Activated B cell treated with CpG ODN at 0.5 μM for 24 hours (primary cell): ENCODE results near the gene CFAP100. TPM values are rescaled to one million over a fixed set of nuclear protein-coding genes. Genes with fewer than 3 reads are reported as not detected.

Experiments used
- ATAC-seq: fragments of 200-7000 bp; cut with Tn5 transposase; one replicate; pipeline ENCODE4 v1.10.0; 2021; ENCODE audit warnings: low read depth, mild to moderate bottlenecking, moderate library complexity
- CTCF ChIA-PET: fragments of 350-600 bp; sonication (Branson Sonifier 250); formaldehyde crosslinking; loops from one replicate; lab custom pipeline; 2021; ENCODE audit warnings: antibody characterized with exemption; lab: Charles Lee
- POLR2A ChIA-PET: fragments of 350-600 bp; sonication (Branson Sonifier 250); formaldehyde crosslinking; loops from one replicate; lab custom pipeline; 2021; ENCODE audit warnings: antibody characterized with exemption; lab: Charles Lee
- DNase-seq: peaks from one replicate; pipeline ENCODE4 v3.0.0; 2022
- H3K27ac Mint-ChIP-seq: one replicate; pipeline ENCODE4 v1.8.0; 2020; ENCODE audit warnings: mixed read lengths
- H3K27me3 Mint-ChIP-seq: one replicate; pipeline ENCODE4 v1.8.0; 2021; ENCODE audit warnings: mixed read lengths
- H3K36me3 Mint-ChIP-seq: one replicate; pipeline ENCODE4 v1.8.0; 2021; ENCODE audit warnings: low read depth, mixed read lengths
- H3K4me1 Mint-ChIP-seq: one replicate; pipeline ENCODE4 v1.8.0; 2021; ENCODE audit warnings: mixed read lengths
- H3K4me3 Mint-ChIP-seq: one replicate; pipeline ENCODE4 v1.8.0; 2020; ENCODE audit warnings: mild to moderate bottlenecking, mixed read lengths
- H3K9me3 Mint-ChIP-seq: one replicate; pipeline ENCODE4 v1.8.0; 2020; ENCODE audit warnings: mixed read lengths
- CTCF ChIP-seq: fragments of 200-600 bp; IDR thresholded peaks from one replicate; pipeline ENCODE4 v1.8.0; 2022; ENCODE audit warnings: antibody characterized with exemption, mild to moderate bottlenecking
- intact Hi-C: fragments of 100-400 bp; cut with micrococcal nuclease; formaldehyde crosslinking; loops from one replicate; pipeline ENCODE4 v1.15.1; 2024
- total RNA-seq: library from RNA; stranded (reverse); gene quantifications from 2 replicates; pipeline ENCODE4 v1.2.3, GENCODE V29; 2022

Gene CFAP100
- total RNA-seq, 1 donor from 2014 or later: not detected

DNA sequence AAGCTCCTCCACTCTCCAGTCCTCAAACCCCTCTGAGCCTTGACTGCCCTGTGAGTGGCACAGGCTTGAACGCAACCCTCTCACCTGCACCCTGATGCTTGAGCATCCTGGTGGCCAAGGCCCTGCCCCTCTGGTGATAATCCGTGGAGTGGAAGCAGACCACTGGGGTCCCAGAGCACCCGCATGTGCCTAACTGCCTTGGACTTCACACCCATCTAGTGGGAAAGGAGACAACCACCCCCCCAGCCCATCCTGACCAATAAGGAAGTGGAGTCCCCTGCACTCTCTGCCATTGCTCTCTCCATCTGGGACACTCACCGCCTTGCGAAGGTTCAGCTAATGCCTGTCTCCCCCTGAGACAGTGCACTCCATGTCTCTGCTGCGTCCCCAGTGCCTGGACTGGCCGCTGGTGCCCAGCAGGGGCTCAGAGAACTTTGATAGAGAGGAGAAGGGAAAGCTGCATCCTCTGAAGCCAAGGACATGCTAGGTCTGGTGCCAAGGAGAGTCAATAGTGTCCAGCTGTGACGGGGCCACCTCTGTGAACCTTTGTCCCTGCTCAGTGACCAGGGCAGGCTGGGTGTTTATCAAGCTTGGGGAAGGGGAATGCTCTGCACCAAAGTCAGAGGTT lies 40.9 kb upstream of the CFAP100 start:
- no peak for ATAC-seq
- H3K4me3 Mint-ChIP-seq: no peak overlapping the region
- peaks cover 1% of the 10 kb centered on the region for H3K36me3 Mint-ChIP-seq
- H3K27me3 Mint-ChIP-seq: peaks cover 14% of the 10 kb centered on the region
- no peaks in the 10 kb centered on the region for H3K9me3 Mint-ChIP-seq
- DNase-seq: no peak
- ChIA-PET POLR2A (no interaction called here), CTCF (no interaction called here)
- H3K27ac Mint-ChIP-seq: no peak overlapping the region
- peaks cover 16% of the 10 kb centered on the region for H3K4me1 Mint-ChIP-seq
- intact Hi-C loops: no loop called here
- no peak for TF ChIP-seq CTCF

GRCh38 chr3:126354776-126355175 lies 39.9 kb upstream of the CFAP100 start:
- CTCF ChIA-PET: no interaction called here
- H3K9me3 Mint-ChIP-seq: no peaks in the 10 kb centered on the region
- DNase-seq (no peak), ATAC-seq (no peak)
- no peak for TF ChIP-seq CTCF
- intact Hi-C loops: loop anchor here (5.0 kb wide), 1 partner anchor 628 kb away; the partner anchor contains the start of gene PLXNA1
- H3K4me3 Mint-ChIP-seq: no peak overlapping the region
- peaks cover 16% of the 10 kb centered on the region for H3K4me1 Mint-ChIP-seq
- H3K27ac Mint-ChIP-seq: no peak overlapping the region
- peaks cover 20% of the 10 kb centered on the region for H3K27me3 Mint-ChIP-seq
- POLR2A ChIA-PET: no interaction called here
- peaks cover 1% of the 10 kb centered on the region for H3K36me3 Mint-ChIP-seq

GRCh38 chr3:126355251-126355650 lies 39.5 kb upstream of the CFAP100 start:
- ChIA-PET POLR2A (no interaction called here), CTCF (no interaction called here)
- H3K9me3 Mint-ChIP-seq: no peaks in the 10 kb centered on the region
- no peak overlapping the region for H3K27ac Mint-ChIP-seq
- peaks cover 16% of the 10 kb centered on the region for H3K4me1 Mint-ChIP-seq
- H3K36me3 Mint-ChIP-seq: peaks cover 1% of the 10 kb centered on the region
- no peak for TF ChIP-seq CTCF
- H3K27me3 Mint-ChIP-seq: peaks cover 24% of the 10 kb centered on the region
- ATAC-seq: no peak
- DNase-seq: no peak
- intact Hi-C loops: loop anchor here (5.0 kb wide), 1 partner anchor 627 kb away; the partner anchor contains the start of gene PLXNA1
- H3K4me3 Mint-ChIP-seq: peak overlapping the region; percentile 88

DNA sequence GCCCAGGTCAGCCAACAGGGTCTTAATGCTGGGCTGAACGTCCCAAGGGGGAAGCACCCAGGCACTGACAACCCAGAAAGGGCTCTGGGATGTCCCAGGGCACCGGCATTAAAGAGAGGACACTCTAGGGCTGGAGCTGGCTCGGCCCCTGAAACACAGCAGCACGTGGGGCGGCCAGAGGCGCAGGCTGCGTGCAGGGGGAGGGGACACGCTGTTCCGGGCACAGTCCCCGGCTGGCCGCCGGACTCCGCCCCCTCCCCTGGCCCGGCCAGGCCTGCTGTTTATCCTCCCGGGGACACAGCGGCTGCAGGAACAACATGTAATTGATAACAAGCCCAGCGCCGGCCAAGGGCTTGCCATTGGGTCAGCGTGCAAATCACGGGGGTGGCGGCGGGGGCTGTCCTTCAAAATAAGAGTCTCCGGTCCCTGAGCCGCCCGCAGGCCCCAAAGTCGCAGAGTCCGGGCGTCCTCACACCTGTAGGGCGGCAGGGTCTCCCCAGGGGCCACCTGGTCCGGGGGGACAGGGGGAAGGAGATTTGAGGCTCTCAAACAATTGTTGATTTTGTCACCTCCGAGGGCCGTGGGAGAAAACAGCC lies 38.8 kb upstream of the CFAP100 start:
- no peak overlapping the region for H3K27ac Mint-ChIP-seq
- no peak for TF ChIP-seq CTCF
- H3K27me3 Mint-ChIP-seq: peaks cover 26% of the 10 kb centered on the region
- ATAC-seq: no peak
- POLR2A ChIA-PET: no interaction called here
- H3K9me3 Mint-ChIP-seq: no peaks in the 10 kb centered on the region
- DNase-seq: no peak
- intact Hi-C loops: loop anchor here (2.0 to 5.0 kb wide), 4 partner anchors 271 to 626 kb away; partner anchors contain the start of genes CHCHD6, PLXNA1 and SLC41A3
- H3K4me1 Mint-ChIP-seq: peaks cover 16% of the 10 kb centered on the region
- CTCF ChIA-PET: no interaction called here
- H3K4me3 Mint-ChIP-seq: peak overlapping the region; percentile 88
- peaks cover 1% of the 10 kb centered on the region for H3K36me3 Mint-ChIP-seq
